ENCODE measurements around the gene MIEN1. TPM values are rescaled to one million over a fixed set of nuclear protein-coding genes. Genes with fewer than 3 reads are reported as not detected.

Gene MIEN1
- total RNA-seq, 1 experiment from 2014 or later, result 50.8 TPM

DNA sequence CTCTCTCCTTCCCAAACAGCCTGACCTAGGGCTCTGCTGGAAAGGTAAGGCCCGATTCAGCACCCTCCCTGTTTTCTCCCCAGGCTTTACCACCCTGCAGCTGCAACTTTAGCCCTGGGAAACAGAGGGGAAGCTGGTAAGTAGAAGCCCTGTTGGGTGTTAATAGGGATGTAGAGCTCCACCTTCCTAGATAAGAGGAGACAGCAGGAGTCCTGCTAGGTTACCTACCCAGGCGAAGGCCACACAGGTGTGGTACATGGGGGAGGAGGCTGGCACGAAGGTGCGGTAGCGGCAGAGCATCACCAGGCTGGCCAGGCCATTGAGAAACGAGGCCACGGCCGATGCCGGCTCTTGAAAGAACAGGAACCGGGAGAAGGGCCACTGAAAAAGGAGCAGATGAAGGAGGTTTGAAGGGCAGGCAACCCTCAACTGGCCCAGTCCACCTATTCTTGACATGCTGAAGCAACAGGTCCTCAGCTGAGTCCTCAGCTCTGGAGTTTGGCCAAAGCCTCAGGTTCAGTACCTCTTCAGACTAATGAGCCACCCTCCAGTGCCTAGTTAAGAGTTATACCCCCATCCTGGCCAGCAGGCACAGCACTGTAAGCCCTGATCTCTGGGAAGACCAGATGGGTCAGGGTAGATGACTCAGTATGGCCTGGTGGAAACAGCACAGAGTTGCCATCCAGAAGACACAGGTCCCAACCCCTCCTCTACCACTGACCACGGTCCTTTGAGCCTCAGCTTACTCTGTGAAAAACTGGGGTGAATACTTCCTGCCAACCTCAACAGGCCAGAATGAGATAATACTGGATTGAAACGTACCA is 45.8 kb downstream of the MIEN1 start:
- no peak overlapping the region for H2AFZ ChIP-seq (ENCODE audit: low read length)
- no peaks in the 10 kb centered on the region for H4K20me1 ChIP-seq (ENCODE audit: control insufficient read depth, insufficient read depth, insufficient read length)
- H3K27ac ChIP-seq (ENCODE audit: insufficient read length, low read depth, low read length), result no peak overlapping the region
- H2BK5ac ChIP-seq (ENCODE audit: insufficient read length, low read length), result no peak overlapping the region
- H3K18ac ChIP-seq (ENCODE audit: insufficient read length, low read depth, low read length), result no peak overlapping the region
- peaks cover 26 to 29% of the 10 kb centered on the region in 2 experiments for H3K4me1 Mint-ChIP-seq
- no peak overlapping the region for H3K4me3 Mint-ChIP-seq
- H2BK120ac ChIP-seq (ENCODE audit: low read depth, low read length, poor library complexity, severe bottlenecking), result no peak overlapping the region
- no peak for TF ChIP-seq CTCF (conservative IDR thresholded peaks at IDR 0.05)
- H3K4me2 ChIP-seq (ENCODE audit: insufficient read depth, insufficient read length, low read length), result no peak overlapping the region
- H3K79me2 ChIP-seq (ENCODE audit: insufficient read depth, low read length), result no peaks in the 10 kb centered on the region
- no peak overlapping the region for H3T11ph ChIP-seq (ENCODE audit: low read length)
- H3K56ac ChIP-seq (ENCODE audit: insufficient read length, low read depth, low read length), result no peak overlapping the region
- H3K27me3 Mint-ChIP-seq (ENCODE audit: low read depth), result no peaks in the 10 kb centered on the region
- H3K4me1 ChIP-seq (ENCODE audit: insufficient read depth, low read length), result peaks cover 7% of the 10 kb centered on the region
- H3K36me3 Mint-ChIP-seq (ENCODE audit: insufficient read depth in 1 of 3, low read depth in 3 of 3), result peaks cover 9 to 41% (median 21%) of the 10 kb centered on the region in 3 experiments
- no peaks in the 10 kb centered on the region for H3K79me1 ChIP-seq (ENCODE audit: insufficient read depth, low read depth, low read length, poor library complexity, severe bottlenecking)
- no peak overlapping the region for H2BK20ac ChIP-seq (ENCODE audit: low read depth, low read length, poor library complexity, severe bottlenecking)
- no peaks in the 10 kb centered on the region for H3K9me3 Mint-ChIP-seq
- DNase-seq, result no peak
- H3K14ac ChIP-seq (ENCODE audit: insufficient read depth, low read length), result no peak overlapping the region
- no peak overlapping the region for H3K23ac ChIP-seq (ENCODE audit: insufficient read length, low read depth, low read length)
- H3K4ac ChIP-seq (ENCODE audit: low read depth, low read length), result no peak overlapping the region
- peaks cover 9% of the 10 kb centered on the region for H3K23me2 ChIP-seq (ENCODE audit: insufficient read length, low read depth, low read length, poor library complexity, severe bottlenecking)
- no peak overlapping the region for H4K8ac ChIP-seq (replicated peaks; ENCODE audit: insufficient read length, low read depth, low read length)
- WGBS (ENCODE audit: extremely low coverage, insufficient read length, low lambda C conversion rate), result no CpG with 5 or more reads among the region's 12 CpGs
- H4K91ac ChIP-seq (ENCODE audit: insufficient read length, low read depth, low read length), result no peak overlapping the region
- H2BK12ac ChIP-seq (ENCODE audit: insufficient read length, low read depth, low read length), result no peak overlapping the region
- H3K9ac ChIP-seq (ENCODE audit: extremely low read depth, insufficient read length, low read length), result no peak overlapping the region
- H2BK15ac ChIP-seq (ENCODE audit: low read depth, low read length), result no peak overlapping the region
- H3K27me3 ChIP-seq (ENCODE audit: insufficient read depth, low read length), result no peaks in the 10 kb centered on the region
- H3K27ac Mint-ChIP-seq, result peak overlapping the region in 1 of 3 experiments; percentile 66; a peak in 1 of 7 replicates
- H4K5ac ChIP-seq (ENCODE audit: insufficient read length, low read depth, low read length), result no peak overlapping the region
- H2AK5ac ChIP-seq (ENCODE audit: insufficient read length, low read length), result no peak overlapping the region
- H3K9me3 ChIP-seq (ENCODE audit: control insufficient read depth, low read depth, low read length), result no peaks in the 10 kb centered on the region

Data from H9 (cell line).